H1 (cell line): ENCODE results near the gene BPIFB3. TPM values are rescaled to one million over a fixed set of nuclear protein-coding genes. Genes with fewer than 3 reads are reported as not detected.

Source experiments
- CTCF ChIA-PET: fragments of 300-600 bp; sonication (Branson Sonifier 250); formaldehyde crosslinking; loops from one replicate; lab custom pipeline; 2021; ENCODE audit not compliant: partially characterized antibody; lab: Charles Lee
- POLR2A ChIA-PET: fragments of 300-600 bp; sonication (Branson Sonifier 250); formaldehyde crosslinking; loops from one replicate; lab custom pipeline; 2021; ENCODE audit warnings: inconsistent platforms; ENCODE audit not compliant: partially characterized antibody; lab: Charles Lee
- DNase-seq, 2 experiments: peaks; one replicate each; pipeline versions ENCODE4 v3.0.0 to v3.0.0-alpha.2; 2010 to 2022; ENCODE audit warnings: low spot score in 2 of 2, low read depth in 1 of 2, mixed read lengths in 1 of 2
- FAIRE-seq: peaks from 2 replicates; lab custom pipeline; 2011; peaks lifted over from hg19 to GRCh38; lab: Jason Lieb, UNC
- H2AFZ ChIP-seq: 2 replicates; pipeline ENCODE4 v1.8.1; 2012; ENCODE audit warnings: low read length, inconsistent platforms
- H2AK5ac ChIP-seq: 2 replicates; pipeline ENCODE4 v1.6.1; 2013; ENCODE audit warnings: low read depth, low read length
- H2BK120ac ChIP-seq: replicated peaks from 2 replicates; pipeline ENCODE3; 2013; ENCODE audit warnings: low read depth, low read length, inconsistent platforms
- H2BK12ac ChIP-seq: 2 replicates; pipeline ENCODE4 v1.6.1; 2013; ENCODE audit warnings: low read depth, low read length
- H2BK15ac ChIP-seq: 2 replicates; pipeline ENCODE4 v1.6.1; 2013; ENCODE audit warnings: low read length
- H2BK20ac ChIP-seq: 2 replicates; pipeline ENCODE4 v1.6.1; 2013; ENCODE audit warnings: low read length
- H2BK5ac ChIP-seq: 2 replicates; pipeline ENCODE4 v1.6.1; 2013; ENCODE audit warnings: low read depth, low read length
- H3K14ac ChIP-seq: 2 replicates; pipeline ENCODE4 v1.6.1; 2013; ENCODE audit warnings: inconsistent platforms; ENCODE audit not compliant: insufficient read length
- H3K18ac ChIP-seq: 2 replicates; pipeline ENCODE4 v1.6.1; 2013; ENCODE audit warnings: low read length; ENCODE audit errors: extremely low read depth
- H3K23ac ChIP-seq: 2 replicates; pipeline ENCODE4 v1.6.1; 2013; ENCODE audit warnings: inconsistent platforms; ENCODE audit not compliant: insufficient read length
- H3K23me2 ChIP-seq: 2 replicates; pipeline ENCODE4 v1.6.1; 2013; ENCODE audit warnings: low read depth, low read length
- H3K27ac ChIP-seq: 2 replicates; pipeline ENCODE4 v1.6.1; 2011; ENCODE audit warnings: low read depth, low read length, inconsistent platforms
- H3K27me3 ChIP-seq, 4 experiments: replicated peaks in 1 of 4; 1 replicate in 1 of 4; 2 replicates in 3 of 4; pipeline versions ENCODE4 v1.6.1 to v1.8.1; 2011 to 2013; ENCODE audit warnings: low read length in 3 of 4, mild to moderate bottlenecking in 3 of 4, inconsistent platforms in 2 of 4, mixed read lengths in 2 of 4, moderate library complexity in 1 of 4; ENCODE audit not compliant: control insufficient read depth in 3 of 4, insufficient read depth in 3 of 4; ENCODE audit errors: extremely low read depth in 1 of 4
- H3K36me3 ChIP-seq, 4 experiments: 2 replicates each; pipeline versions ENCODE4 v1.6.1 to v1.8.1; 2011 to 2013; ENCODE audit warnings: mild to moderate bottlenecking in 4 of 4, low read length in 3 of 4, moderate library complexity in 2 of 4, control low read depth in 1 of 4, inconsistent platforms in 1 of 4; ENCODE audit not compliant: insufficient read depth in 4 of 4, control insufficient read depth in 2 of 4
- H3K4ac ChIP-seq: replicated peaks from 2 replicates; pipeline ENCODE3; 2013; ENCODE audit warnings: low read length, low read depth, mixed read lengths, inconsistent platforms; ENCODE audit not compliant: insufficient read length
- H3K4me1 ChIP-seq, 4 experiments: replicated peaks in 1 of 4; 1 replicate in 1 of 4; 2 replicates in 3 of 4; pipeline versions ENCODE4 v1.6.1 to v1.8.1; 2011 to 2013; ENCODE audit warnings: low read length in 3 of 4, inconsistent platforms in 2 of 4, mixed read lengths in 1 of 4; ENCODE audit not compliant: insufficient read depth in 4 of 4, control insufficient read depth in 3 of 4
- H3K4me2 ChIP-seq, 2 experiments: 2 replicates each; pipeline versions ENCODE4 v1.6.1 to v1.8.1; 2011 to 2013; ENCODE audit warnings: low read depth in 2 of 2, low read length in 2 of 2, control low read depth in 1 of 2, inconsistent platforms in 1 of 2, mild to moderate bottlenecking in 1 of 2; ENCODE audit not compliant: insufficient read depth in 1 of 2
- H3K4me3 ChIP-seq, 4 experiments: fragments of 200-600, 300-600 bp in 1 of 4; sonication (generic), shearing (Covaris generic), sonication (Bioruptor Twin) in 1 of 4; 2 replicates each; pipeline versions ENCODE4 v1.5.1 to v1.8.1; 2011 to 2016; ENCODE audit warnings: low read length in 4 of 4, low read depth in 3 of 4, control low read depth in 2 of 4, inconsistent platforms in 2 of 4, mild to moderate bottlenecking in 2 of 4, mixed read lengths in 1 of 4, moderate library complexity in 1 of 4; ENCODE audit not compliant: insufficient read depth in 2 of 4; ENCODE audit errors: extremely low read depth in 1 of 4
- H3K56ac ChIP-seq: replicated peaks from 2 replicates; pipeline ENCODE3; 2013; ENCODE audit warnings: low read depth, mild to moderate bottlenecking, mixed read lengths, low read length, inconsistent platforms; ENCODE audit not compliant: insufficient read length
- H3K79me1 ChIP-seq: 2 replicates; pipeline ENCODE4 v1.6.1; 2013; ENCODE audit warnings: low read depth, low read length, control low read depth
- H3K79me2 ChIP-seq, 2 experiments: 2 replicates each; pipeline versions ENCODE4 v1.6.1 to v1.8.1; 2012 to 2013; ENCODE audit warnings: low read length in 2 of 2, mild to moderate bottlenecking in 2 of 2, inconsistent platforms in 1 of 2; ENCODE audit not compliant: insufficient read depth in 2 of 2, control insufficient read depth in 1 of 2
- H3K9ac ChIP-seq, 4 experiments: replicated peaks in 1 of 4; 1 replicate in 1 of 4; 2 replicates in 3 of 4; pipeline versions ENCODE4 v1.6.1 to v1.8.1; 2011 to 2013; ENCODE audit warnings: low read depth in 3 of 4, low read length in 3 of 4, control low read depth in 2 of 4, mild to moderate bottlenecking in 2 of 4, moderate library complexity in 2 of 4, inconsistent platforms in 1 of 4; ENCODE audit errors: extremely low read depth in 1 of 4
- H3K9me3 ChIP-seq, 2 experiments: 2 replicates each; pipeline versions ENCODE4 v1.6.1 to v1.8.1; 2012 to 2013; ENCODE audit warnings: mild to moderate bottlenecking in 2 of 2, moderate library complexity in 2 of 2, control low read depth in 1 of 2, inconsistent platforms in 1 of 2, low read depth in 1 of 2, low read length in 1 of 2, mixed read lengths in 1 of 2; ENCODE audit not compliant: insufficient read depth in 2 of 2
- H4K20me1 ChIP-seq, 2 experiments: replicated peaks in 1 of 2; 2 replicates each; pipeline versions ENCODE3 to v1.8.1; 2011 to 2013; ENCODE audit warnings: inconsistent platforms in 2 of 2, low read length in 2 of 2, mild to moderate bottlenecking in 1 of 2; ENCODE audit not compliant: insufficient read depth in 2 of 2, control insufficient read depth in 1 of 2
- H4K5ac ChIP-seq: 2 replicates; pipeline ENCODE4 v1.6.1; 2013; ENCODE audit warnings: low read length, low read depth, mixed read lengths, inconsistent platforms; ENCODE audit not compliant: insufficient read length
- H4K8ac ChIP-seq: 2 replicates; pipeline ENCODE4 v1.8.0; 2013; ENCODE audit warnings: mild to moderate bottlenecking, moderate library complexity, low read length, inconsistent platforms; ENCODE audit not compliant: insufficient read depth; ENCODE audit errors: extremely low read depth
- H4K91ac ChIP-seq: replicated peaks from 2 replicates; pipeline ENCODE3; 2013; ENCODE audit warnings: low read length, mixed read lengths, inconsistent platforms; ENCODE audit not compliant: insufficient read length
- KDM1A ChIP-seq: fragments of 200-600, 300-600 bp; sonication (generic); IDR thresholded peaks from 2 replicates; pipeline ENCODE4 v1.7.1; 2016; ENCODE audit warnings: mild to moderate bottlenecking, low read length, borderline replicate concordance
- RAD21 ChIP-seq, 2 experiments: IDR thresholded peaks in 1 of 2; conservative IDR thresholded peaks in 1 of 2; 2 replicates each; pipeline ENCODE4 v1.6.1; 2011; ENCODE audit warnings: low read depth in 2 of 2, low read length in 2 of 2, improper control_type of control experiment in 1 of 2, inconsistent platforms in 1 of 2, mild to moderate bottlenecking in 1 of 2, moderate library complexity in 1 of 2
- WGBS, 2 experiments: shearing (Covaris generic) in 1 of 2; methylation state at CpG; one replicate each; pipeline versions ENCODE4 v1.1.6 to v1.1.7; 2013 to 2015; ENCODE audit warnings: low lambda C conversion rate in 2 of 2, mixed read lengths in 2 of 2, inconsistent platforms in 1 of 2, low coverage in 1 of 2, missing lambda C conversion rate in 1 of 2; ENCODE audit not compliant: insufficient replicate concordance in 2 of 2, insufficient coverage in 1 of 2, insufficient read length in 1 of 2; ENCODE audit errors: extremely low coverage in 1 of 2, missing lambda C conversion rate in 1 of 2; 5-methylcytosine and 5-hydroxymethylcytosine counted together
- polyA plus RNA-seq, 7 experiments: library from polyadenylated mRNA; depleted of rRNA in 3 of 7; stranded (reverse) in 5 of 7; unstranded in 2 of 7; fragments of >200 nt in 5 of 7; fragments of 200-250 nt in 2 of 7; gene quantifications; 1 replicate in 5 of 7; 2 replicates in 1 of 7; 4 replicates in 1 of 7; pipeline versions ENCODE4 v1.2.1 to v1.2.3, GENCODE V29; 2011 to 2013; ENCODE audit warnings: missing spikeins in 2 of 7, mixed read lengths in 2 of 7
- total RNA-seq: library from RNA; stranded (reverse); fragmentation: NEBNext Ultra II Directional; extraction: Animal tissue kit (Norgen Biotek cat#: 25700); gene quantifications from 2 replicates; pipeline ENCODE4 v1.2.1, GENCODE V29; 2021

Gene BPIFB3
- total and polyA plus RNA-seq, 2 of the 8 experiments (the other 6 are each of a cell fraction or from before 2014, with no cell fraction given): not detected

- no peak for FAIRE-seq
These were observed 32.5 kb downstream of the BPIFB3 start for GRCh38 chr20:33086052-33086722.

More at GRCh38 chr20:33086052-33086722, 32.5 kb downstream of the BPIFB3 start:
- no peak overlapping the region for H4K91ac ChIP-seq
- no peak overlapping the region for H2BK12ac ChIP-seq
- POLR2A ChIA-PET: interaction anchor here (0.6 kb wide), 1 partner anchor 1388 kb away, joined by 3 read pairs; no protein-coding TSS in a partner anchor
- no peaks in the 10 kb centered on the region for H3K23me2 ChIP-seq
- no peak overlapping the region for H2BK120ac ChIP-seq
- no peaks in the 10 kb centered on the region for H3K79me1 ChIP-seq
- H3K9me3 ChIP-seq: no peaks in the 10 kb centered on the region
- CTCF ChIA-PET: interaction anchor here (0.8 to 2.9 kb wide), 6 partner anchors 10 to 127 kb away, joined by 3 to 13 read pairs (median 5); no protein-coding TSS in a partner anchor
- no peaks in the 10 kb centered on the region for H4K20me1 ChIP-seq
- no peaks in the 10 kb centered on the region for H3K36me3 ChIP-seq
- no peak overlapping the region for H3K4me3 ChIP-seq
- H3K27ac ChIP-seq: no peak overlapping the region
- TF ChIP-seq KDM1A (peak; percentile 25; the same call in 1 of the 2 replicates), RAD21 (IDR thresholded peaks at IDR 0.05 in 1 of 2, conservative IDR thresholded peaks at IDR 0.05 in 1 of 2; ENCODE audit: low read depth in 2 of 2, low read length in 2 of 2) (no peak)
- TF ChIP-seq, all 59 proteins: peak for 1
- Histone ChIP-seq H2BK15ac (no peak overlapping the region), H3K18ac (no peak overlapping the region), H3K79me2 (no peaks in the 10 kb centered on the region), H2BK20ac (no peak overlapping the region), H4K8ac (no peak overlapping the region), H3K27me3 (no peaks in the 10 kb centered on the region), H2AFZ (no peak overlapping the region), H2AK5ac (no peak overlapping the region), H2BK5ac (no peak overlapping the region), H3K4ac (no peak overlapping the region), H3K9ac (no peak overlapping the region), H3K23ac (no peak overlapping the region), H3K56ac (no peak overlapping the region), H3K4me1 (no peaks in the 10 kb centered on the region), H3K4me2 (no peak overlapping the region), H3K14ac (no peak overlapping the region), H4K5ac (no peak overlapping the region)
- no peak for DNase-seq
- WGBS, 2 experiments: 86% methylated on average over 14 of the region's 14 CpGs; no CpG with 5 or more reads in 1 of the 2 experiments
